T-helper 2 cell treated with Interferon-gamma antibody and Interleukin-4, amounts not matched to agents 5 μg/mL and 100 μg/mL, for 36 hours (primary cell): ENCODE results near the gene VPREB3.

Source experiments
- DNase-seq: peaks from one replicate; pipeline ENCODE4 v3.0.0; 2021; ENCODE audit warnings: low spot score
- H3K27ac Mint-ChIP-seq: one replicate; pipeline ENCODE4 v1.8.0; 2021; ENCODE audit warnings: mild to moderate bottlenecking, mixed read lengths
- H3K27me3 Mint-ChIP-seq: one replicate; pipeline ENCODE4 v1.8.0; 2021; ENCODE audit warnings: low read depth, mixed read lengths
- H3K36me3 Mint-ChIP-seq: one replicate; pipeline ENCODE4 v1.8.0; 2021; ENCODE audit warnings: low read depth, mixed read lengths
- H3K4me1 Mint-ChIP-seq: one replicate; pipeline ENCODE4 v1.8.0; 2021; ENCODE audit warnings: low read depth, mixed read lengths
- H3K4me3 Mint-ChIP-seq: one replicate; pipeline ENCODE4 v1.8.0; 2022; ENCODE audit warnings: mild to moderate bottlenecking, moderate library complexity, mixed read lengths
- H3K9me3 Mint-ChIP-seq: one replicate; pipeline ENCODE4 v1.8.0; 2021; ENCODE audit warnings: mixed read lengths

VPREB3 gene

DNA sequence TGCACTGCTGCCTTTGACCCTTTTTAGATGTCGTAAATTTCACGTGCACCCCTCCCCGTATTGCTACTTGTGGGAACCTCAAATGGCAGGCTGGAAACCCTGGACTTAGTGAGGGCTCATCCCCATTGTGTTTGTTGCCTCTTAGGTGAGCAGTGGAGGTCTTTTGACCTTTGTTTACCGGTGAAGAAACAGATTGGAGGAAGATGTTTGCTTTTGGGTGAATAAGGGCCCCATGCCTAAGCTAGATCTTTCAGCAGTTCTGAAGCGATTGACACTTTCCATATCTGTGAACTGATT is 33.3 kb upstream of the VPREB3 start:
- Mint-ChIP-seq H3K27ac (peak overlapping the region; percentile 84), H3K27me3 (no peaks in the 10 kb centered on the region), H3K9me3 (no peaks in the 10 kb centered on the region), H3K36me3 (peaks cover 17% of the 10 kb centered on the region), H3K4me1 (peaks cover 32% of the 10 kb centered on the region), H3K4me3 (peak overlapping the region; percentile 91)
- no peak for DNase-seq

GRCh38 chr22:23786752-23787599 is 32.8 kb upstream of the VPREB3 start, which contains the start of gene SMARCB1:
SMARCB1 (plus strand) TSS chr22:23786966; CDS start chr22:23787170, 204 bp downstream.
- Mint-ChIP-seq H3K36me3 (peaks cover 12% of the 10 kb centered on the region), H3K4me3 (peak within 1 kb of the TSS; percentile 91), H3K27ac (peak within 1 kb of the TSS; percentile 84), H3K4me1 (peaks cover 30% of the 10 kb centered on the region), H3K27me3 (no peaks in the 10 kb centered on the region), H3K9me3 (no peaks in the 10 kb centered on the region)
- peak; percentile 87 for DNase-seq

DNA sequence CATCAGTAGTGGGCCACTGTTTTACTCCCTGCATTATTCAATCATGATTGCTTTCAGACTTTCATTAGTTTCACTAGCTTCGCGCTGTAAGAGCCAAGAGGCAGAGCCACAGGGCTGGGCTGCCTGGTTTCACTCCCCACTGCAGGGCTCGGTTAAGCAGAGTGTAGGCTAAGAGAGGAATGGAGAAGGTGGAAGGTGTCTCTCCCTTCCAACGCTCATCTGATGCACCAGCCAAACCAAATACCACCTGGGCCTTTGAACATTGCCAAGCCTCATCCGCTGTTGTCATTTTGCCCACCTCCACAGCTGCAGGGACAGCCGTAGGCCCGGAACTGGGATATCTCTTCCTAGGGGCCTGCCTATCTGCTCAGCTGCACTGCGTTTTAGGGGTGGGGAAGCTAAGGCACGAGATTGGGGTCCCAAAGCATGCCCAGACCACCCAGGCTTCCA is 32.1 kb upstream of the VPREB3 start:
- Mint-ChIP-seq H3K9me3 (no peaks in the 10 kb centered on the region), H3K27ac (peak overlapping the region; percentile 84), H3K27me3 (no peaks in the 10 kb centered on the region), H3K4me3 (peak overlapping the region; percentile 91), H3K36me3 (peaks cover 9% of the 10 kb centered on the region), H3K4me1 (peaks cover 30% of the 10 kb centered on the region)
- peak; percentile 17 for DNase-seq

DNA sequence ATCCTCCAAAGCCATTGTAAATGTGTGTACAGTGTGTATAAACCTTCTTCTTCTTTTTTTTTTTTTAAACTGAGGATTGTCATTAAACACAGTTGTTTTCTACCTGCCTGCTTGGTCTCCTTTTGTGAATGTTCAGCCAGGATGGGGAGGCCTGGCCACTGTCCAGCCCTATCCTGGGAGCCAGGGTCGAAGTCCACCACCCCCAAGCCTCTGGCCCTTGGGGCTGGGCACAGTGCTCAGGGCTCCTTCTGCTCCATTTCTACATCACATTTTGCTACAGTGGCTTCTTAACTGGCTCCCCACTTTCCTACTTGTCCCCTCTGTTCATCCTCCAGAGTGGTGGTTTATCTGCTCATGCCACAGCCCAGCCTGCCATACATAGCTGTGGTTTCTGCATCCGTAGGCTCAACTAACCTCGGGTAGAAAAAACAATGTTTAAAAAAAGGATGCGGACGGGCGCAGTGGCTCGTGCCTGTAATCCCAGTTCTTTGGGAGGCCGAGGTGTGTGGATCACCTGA is 30.0 kb upstream of the VPREB3 start:
- Mint-ChIP-seq H3K27me3 (no peaks in the 10 kb centered on the region), H3K27ac (peak overlapping the region; percentile 55), H3K4me1 (peaks cover 23% of the 10 kb centered on the region), H3K9me3 (no peaks in the 10 kb centered on the region), H3K4me3 (peak overlapping the region; percentile 50), H3K36me3 (peaks cover 2% of the 10 kb centered on the region)
- DNase-seq, result no peak

DNA sequence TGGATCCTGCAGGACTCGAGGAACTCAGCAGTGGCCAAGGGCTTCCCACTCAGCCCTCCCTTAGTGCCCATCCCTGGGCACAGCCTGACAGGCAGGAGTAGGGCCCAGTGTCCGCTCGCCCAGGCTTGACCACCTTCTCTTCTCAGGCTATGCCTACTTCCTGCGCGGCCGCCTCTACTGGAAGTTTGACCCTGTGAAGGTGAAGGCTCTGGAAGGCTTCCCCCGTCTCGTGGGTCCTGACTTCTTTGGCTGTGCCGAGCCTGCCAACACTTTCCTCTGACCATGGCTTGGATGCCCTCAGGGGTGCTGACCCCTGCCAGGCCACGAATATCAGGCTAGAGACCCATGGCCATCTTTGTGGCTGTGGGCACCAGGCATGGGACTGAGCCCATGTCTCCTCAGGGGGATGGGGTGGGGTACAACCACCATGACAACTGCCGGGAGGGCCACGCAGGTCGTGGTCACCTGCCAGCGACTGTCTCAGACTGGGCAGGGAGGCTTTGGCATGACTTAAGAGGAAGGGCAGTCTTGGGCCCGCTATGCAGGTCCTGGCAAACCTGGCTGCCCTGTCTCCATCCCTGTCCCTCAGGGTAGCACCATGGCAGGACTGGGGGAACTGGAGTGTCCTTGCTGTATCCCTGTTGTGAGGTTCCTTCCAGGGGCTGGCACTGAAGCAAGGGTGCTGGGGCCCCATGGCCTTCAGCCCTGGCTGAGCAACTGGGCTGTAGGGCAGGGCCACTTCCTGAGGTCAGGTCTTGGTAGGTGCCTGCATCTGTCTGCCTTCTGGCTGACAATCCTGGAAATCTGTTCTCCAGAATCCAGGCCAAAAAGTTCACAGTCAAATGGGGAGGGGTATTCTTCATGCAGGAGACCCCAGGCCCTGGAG is 29.3 kb upstream of the VPREB3 start:
- peaks cover 20% of the 10 kb centered on the region for H3K4me1 Mint-ChIP-seq
- H3K27ac Mint-ChIP-seq, result no peak overlapping the region
- H3K9me3 Mint-ChIP-seq, result no peaks in the 10 kb centered on the region

GRCh38 chr22:23782703-23783102 is 28.5 kb upstream of the VPREB3 start:
- Mint-ChIP-seq H3K4me1 (peaks cover 15% of the 10 kb centered on the region), H3K9me3 (no peaks in the 10 kb centered on the region), H3K4me3 (no peak overlapping the region), H3K36me3 (no peaks in the 10 kb centered on the region), H3K27me3 (no peaks in the 10 kb centered on the region), H3K27ac (no peak overlapping the region)
- no peak for DNase-seq

More for the DNA sequence above, 29.3 kb upstream of the VPREB3 start:
- H3K36me3 Mint-ChIP-seq, result no peaks in the 10 kb centered on the region
- no peaks in the 10 kb centered on the region for H3K27me3 Mint-ChIP-seq
- no peak overlapping the region for H3K4me3 Mint-ChIP-seq
- DNase-seq, result no peak

DNA sequence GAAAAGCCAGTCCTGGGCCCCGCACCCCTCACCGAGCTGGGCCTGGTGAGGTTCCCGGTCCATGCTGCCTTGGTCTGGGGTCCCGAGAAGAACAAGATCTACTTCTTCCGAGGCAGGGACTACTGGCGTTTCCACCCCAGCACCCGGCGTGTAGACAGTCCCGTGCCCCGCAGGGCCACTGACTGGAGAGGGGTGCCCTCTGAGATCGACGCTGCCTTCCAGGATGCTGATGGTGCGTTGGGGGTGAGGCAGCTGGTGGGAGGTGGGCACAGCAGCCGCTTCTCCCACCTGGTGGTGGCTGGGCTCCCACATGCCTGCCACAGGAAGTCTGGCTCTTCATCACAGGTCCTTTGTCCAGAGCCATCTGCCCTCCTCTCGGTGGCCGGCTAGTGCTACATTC is 28.0 kb upstream of the VPREB3 start:
- Mint-ChIP-seq H3K27ac (no peak overlapping the region), H3K9me3 (no peaks in the 10 kb centered on the region)

DNA sequence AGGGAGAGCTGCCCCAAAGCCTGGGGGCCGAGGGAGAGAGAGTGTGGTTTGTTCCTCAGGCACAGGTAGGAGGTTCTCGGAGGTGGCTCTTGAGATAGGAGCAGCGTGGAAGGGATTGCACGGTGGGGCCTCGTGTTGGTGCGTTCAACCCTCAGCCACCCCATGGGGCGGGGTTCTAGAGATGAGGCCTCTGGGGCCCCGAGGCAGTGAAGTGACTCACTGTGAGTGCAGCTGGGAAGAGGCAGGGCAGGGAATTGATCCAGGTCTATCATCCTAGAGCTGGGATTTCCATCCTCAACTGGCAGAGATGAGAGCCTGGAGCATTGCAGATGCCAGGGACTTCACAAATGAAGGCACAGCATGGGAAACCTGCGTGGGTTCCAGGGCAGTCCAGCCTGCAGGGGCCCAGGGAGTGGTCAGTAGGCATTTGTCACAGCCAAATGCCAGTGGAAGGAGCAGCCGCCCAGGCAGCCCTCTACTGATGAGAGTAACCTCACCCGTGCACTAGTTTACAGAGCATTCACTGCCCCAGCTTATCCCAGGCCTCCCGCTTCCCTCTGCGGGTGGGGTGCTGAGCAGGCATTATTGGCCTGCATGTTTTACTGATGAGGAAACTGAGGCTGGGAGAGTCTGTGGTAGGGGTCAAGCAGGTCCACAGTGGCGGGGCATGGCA is 27.4 kb upstream of the VPREB3 start:
- no peak for DNase-seq
- no peaks in the 10 kb centered on the region for H3K27me3 Mint-ChIP-seq

More for the DNA sequence above, 28.0 kb upstream of the VPREB3 start:
- Mint-ChIP-seq H3K4me3 (no peak overlapping the region), H3K36me3 (no peaks in the 10 kb centered on the region), H3K27me3 (no peaks in the 10 kb centered on the region), H3K4me1 (peaks cover 12% of the 10 kb centered on the region)
- DNase-seq, result no peak

DNA sequence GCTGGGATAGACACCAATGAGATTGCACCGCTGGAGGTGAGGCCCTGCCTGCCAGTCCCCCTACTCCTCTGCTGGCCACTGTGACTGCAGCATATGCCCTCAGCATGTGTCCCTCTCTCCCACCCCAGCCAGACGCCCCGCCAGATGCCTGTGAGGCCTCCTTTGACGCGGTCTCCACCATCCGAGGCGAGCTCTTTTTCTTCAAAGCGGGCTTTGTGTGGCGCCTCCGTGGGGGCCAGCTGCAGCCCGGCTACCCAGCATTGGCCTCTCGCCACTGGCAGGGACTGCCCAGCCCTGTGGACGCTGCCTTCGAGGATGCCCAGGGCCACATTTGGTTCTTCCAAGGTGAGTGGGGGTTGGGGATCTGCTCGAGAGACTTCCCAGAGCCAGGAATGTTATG is 26.8 kb upstream of the VPREB3 start:
- Mint-ChIP-seq H3K27ac (no peak overlapping the region), H3K36me3 (no peaks in the 10 kb centered on the region), H3K4me1 (peaks cover 6% of the 10 kb centered on the region), H3K27me3 (no peaks in the 10 kb centered on the region), H3K9me3 (no peaks in the 10 kb centered on the region), H3K4me3 (no peak overlapping the region)
- no peak for DNase-seq

More for the DNA sequence above, 27.4 kb upstream of the VPREB3 start:
- no peaks in the 10 kb centered on the region for H3K36me3 Mint-ChIP-seq
- no peak overlapping the region for H3K27ac Mint-ChIP-seq
- H3K4me3 Mint-ChIP-seq, result no peak overlapping the region
- H3K4me1 Mint-ChIP-seq, result peaks cover 12% of the 10 kb centered on the region
- H3K9me3 Mint-ChIP-seq, result no peaks in the 10 kb centered on the region

- no peak for DNase-seq
- H3K9me3 Mint-ChIP-seq, result no peaks in the 10 kb centered on the region
- no peaks in the 10 kb centered on the region for H3K27me3 Mint-ChIP-seq
- no peaks in the 10 kb centered on the region for H3K36me3 Mint-ChIP-seq
- peaks cover 6% of the 10 kb centered on the region for H3K4me1 Mint-ChIP-seq
- no peak overlapping the region for H3K4me3 Mint-ChIP-seq
- no peak overlapping the region for H3K27ac Mint-ChIP-seq
Observed at GRCh38 chr22:23780146-23780748, 26.0 kb upstream of the VPREB3 start.

GRCh38 chr22:23779731-23780130 is 25.5 kb upstream of the VPREB3 start:
- H3K27ac Mint-ChIP-seq, result no peak overlapping the region
- no peaks in the 10 kb centered on the region for H3K36me3 Mint-ChIP-seq
- DNase-seq, result no peak
- H3K4me1 Mint-ChIP-seq, result peaks cover 6% of the 10 kb centered on the region
- H3K9me3 Mint-ChIP-seq, result no peaks in the 10 kb centered on the region
- H3K4me3 Mint-ChIP-seq, result no peak overlapping the region
- H3K27me3 Mint-ChIP-seq, result peaks cover 2% of the 10 kb centered on the region

DNA sequence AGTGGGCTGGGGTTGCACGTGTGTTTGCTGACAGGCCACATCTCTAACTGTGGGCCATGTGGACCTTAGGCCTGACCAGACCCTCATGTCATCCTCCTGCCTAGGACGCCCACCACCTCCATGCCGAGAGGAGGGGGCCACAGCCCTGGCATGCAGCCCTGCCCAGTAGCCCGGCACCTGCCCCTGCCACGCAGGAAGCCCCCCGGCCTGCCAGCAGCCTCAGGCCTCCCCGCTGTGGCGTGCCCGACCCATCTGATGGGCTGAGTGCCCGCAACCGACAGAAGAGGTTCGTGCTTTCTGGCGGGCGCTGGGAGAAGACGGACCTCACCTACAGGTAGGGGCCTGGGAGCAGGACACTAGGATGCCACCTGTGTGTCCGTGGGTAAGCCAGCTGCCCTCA is 24.9 kb upstream of the VPREB3 start:
- no peak overlapping the region for H3K27ac Mint-ChIP-seq

GRCh38 chr22:23778577-23778900 is 24.3 kb upstream of the VPREB3 start:
- Mint-ChIP-seq H3K9me3 (no peaks in the 10 kb centered on the region), H3K36me3 (no peaks in the 10 kb centered on the region), H3K27me3 (peaks cover 6% of the 10 kb centered on the region), H3K27ac (no peak overlapping the region), H3K4me3 (no peak overlapping the region), H3K4me1 (no peaks in the 10 kb centered on the region)
- DNase-seq, result no peak

More for the DNA sequence above, 24.9 kb upstream of the VPREB3 start:
- Mint-ChIP-seq H3K4me1 (peaks cover under 1% of the 10 kb centered on the region), H3K36me3 (no peaks in the 10 kb centered on the region), H3K4me3 (no peak overlapping the region), H3K9me3 (no peaks in the 10 kb centered on the region), H3K27me3 (peaks cover 5% of the 10 kb centered on the region)
- DNase-seq, result no peak
